Cortex of kidney (tissue), 1 donor: Measurements from ENCODE around the gene FASN.

ENCODE experiments used
- DNase-seq: peaks from one replicate; lab custom pipeline; 2025; lab: John Stamatoyannopoulos, UW

FASN gene

GRCh38 chr17:82087961-82088837, 9.8 kb downstream of the FASN start:
- DNase-seq: no peak

GRCh38 chr17:82086941-82087906, 10.8 kb downstream of the FASN start:
- no peak for DNase-seq

- no peak for DNase-seq
Measured at GRCh38 chr17:82085931-82086764, 11.9 kb downstream of the FASN start.

- no peak for DNase-seq
Measured at GRCh38 chr17:82085031-82085861, 12.8 kb downstream of the FASN start.

GRCh38 chr17:82084373-82085030, 13.5 kb downstream of the FASN start:
- no peak for DNase-seq

GRCh38 chr17:82083533-82084359, 14.3 kb downstream of the FASN start:
- no peak for DNase-seq

- DNase-seq: no peak
Measured at GRCh38 chr17:82083009-82083408, 15.0 kb downstream of the FASN start.

GRCh38 chr17:82082456-82082855, 15.6 kb downstream of the FASN start:
- DNase-seq: no peak

- no peak for DNase-seq
Measured at GRCh38 chr17:82081966-82082365, 16.1 kb downstream of the FASN start.

GRCh38 chr17:82081546-82081945, 16.5 kb downstream of the FASN start:
- DNase-seq: no peak

- DNase-seq: no peak
Measured at GRCh38 chr17:82080789-82081464, 17.1 kb downstream of the FASN start.

- no peak for DNase-seq
Measured at GRCh38 chr17:82080048-82080788, 17.8 kb downstream of the FASN start.

- no peak for DNase-seq
Measured at GRCh38 chr17:82079001-82079677, 18.9 kb downstream of the FASN start.

- DNase-seq: no peak
Measured at GRCh38 chr17:82078433-82078832, 19.6 kb downstream of the FASN start.

- no peak for DNase-seq
Measured at GRCh38 chr17:82077617-82078358, 20.2 kb downstream of the FASN start.

GRCh38 chr17:82076785-82077591, 21.0 kb downstream of the FASN start:
- no peak for DNase-seq
